SK-N-SH (cell line): ENCODE data around the gene ANO2. TPM values are rescaled to one million over a fixed set of nuclear protein-coding genes. Genes with fewer than 3 reads are reported as not detected.

Source experiments
- CTCF ChIA-PET: fragments of 300-600, 350-600 bp; formaldehyde crosslinking; extraction: SDS; loops from one replicate; lab custom pipeline; 2021; lab: Yijun Ruan, JAX
- POLR2A ChIA-PET: fragments of 350-600 bp; sonication (Branson Sonifier 250); formaldehyde crosslinking; extraction: SDS; loops from one replicate; lab custom pipeline; 2020; ENCODE audit warnings: antibody characterized with exemption, inconsistent platforms; lab: Yijun Ruan, JAX
- DNase-seq: peaks from one replicate; pipeline ENCODE4 v3.0.0; 2012
- H2AFZ ChIP-seq: fragments of 200-600 bp; sonication (generic); 2 replicates; pipeline ENCODE4 v1.8.1; 2016; ENCODE audit warnings: antibody characterized with exemption, mild to moderate bottlenecking, low read depth
- H3F3A ChIP-seq: fragments of 200-600 bp; sonication (generic); replicated peaks from 2 replicates; pipeline ENCODE3; 2016; ENCODE audit warnings: antibody characterized with exemption, mild to moderate bottlenecking; ENCODE audit not compliant: insufficient read depth
- H3K27ac ChIP-seq, 2 experiments: fragments of 200-500 bp in 1 of 2; fragments of 200-600 bp in 1 of 2; sonication (Bioruptor generic) in 1 of 2; sonication (generic), shearing (Covaris generic) in 1 of 2; 2 replicates each; pipeline versions ENCODE4 v1.5.1 to v1.6.1; 2014 to 2016; ENCODE audit warnings: low read depth in 2 of 2, inconsistent platforms in 1 of 2, low read length in 1 of 2, mild to moderate bottlenecking in 1 of 2, mixed read lengths in 1 of 2
- H3K27me3 ChIP-seq: fragments of 200-600 bp; sonication (generic), shearing (Covaris generic); 2 replicates; pipeline ENCODE4 v1.6.1; 2016; ENCODE audit warnings: mixed run types; ENCODE audit not compliant: insufficient read depth
- H3K36me3 ChIP-seq, 2 experiments: fragments of 200-500 bp in 1 of 2; fragments of 200-600 bp in 1 of 2; sonication (Bioruptor generic) in 1 of 2; sonication (generic) in 1 of 2; replicated peaks in 1 of 2; 2 replicates each; pipeline versions ENCODE3 to v1.5.1; 2014 to 2016; ENCODE audit warnings: low read length in 1 of 2, mild to moderate bottlenecking in 1 of 2; ENCODE audit not compliant: insufficient read depth in 2 of 2, control insufficient read depth in 1 of 2
- H3K4me1 ChIP-seq, 2 experiments: fragments of 200-500 bp in 1 of 2; fragments of 200-600 bp in 1 of 2; sonication (Bioruptor generic) in 1 of 2; sonication (generic), shearing (Covaris generic) in 1 of 2; 2 replicates each; pipeline versions ENCODE4 v1.5.1 to v1.6.1; 2014 to 2016; ENCODE audit warnings: low read depth in 1 of 2, low read length in 1 of 2, mixed run types in 1 of 2; ENCODE audit not compliant: insufficient read depth in 2 of 2, control insufficient read depth in 1 of 2
- H3K4me2 ChIP-seq: fragments of 200-600 bp; sonication (generic), shearing (Covaris generic); 2 replicates; pipeline ENCODE4 v1.6.1; 2017; ENCODE audit warnings: mixed run types
- H3K4me3 ChIP-seq, 2 experiments: fragments of 200-500 bp in 1 of 2; fragments of 200-600 bp in 1 of 2; sonication (Bioruptor generic) in 1 of 2; sonication (generic), shearing (Covaris generic) in 1 of 2; 2 replicates each; pipeline versions ENCODE4 v1.5.1 to v1.8.1; 2014 to 2016; ENCODE audit warnings: low read depth in 2 of 2, inconsistent platforms in 1 of 2, low read length in 1 of 2, mild to moderate bottlenecking in 1 of 2, mixed read lengths in 1 of 2, moderate library complexity in 1 of 2
- H3K79me2 ChIP-seq: fragments of 200-600 bp; sonication (generic); 2 replicates; pipeline ENCODE4 v1.8.1; 2017; ENCODE audit warnings: mild to moderate bottlenecking; ENCODE audit not compliant: insufficient read depth
- H3K9ac ChIP-seq: fragments of 200-600 bp; sonication (generic); 2 replicates; pipeline ENCODE4 v1.6.1; 2017; ENCODE audit warnings: mixed run types
- H3K9me2 ChIP-seq: fragments of 200-600 bp; sonication (generic); 2 replicates; pipeline ENCODE4 v1.6.1; 2017; ENCODE audit warnings: mixed run types
- H3K9me3 ChIP-seq: fragments of 200-600 bp; sonication (generic); 2 replicates; pipeline ENCODE4 v1.6.1; 2017; ENCODE audit warnings: mixed run types, mild to moderate bottlenecking, moderate library complexity
- H4K20me1 ChIP-seq: fragments of 200-600 bp; sonication (generic); 2 replicates; pipeline ENCODE4 v1.6.1; 2017; ENCODE audit warnings: mild to moderate bottlenecking, mixed run types; ENCODE audit not compliant: insufficient read depth
- CHD2 ChIP-seq: fragments of 150-350 bp; IDR thresholded peaks from 2 replicates; pipeline ENCODE4 v1.6.1; 2018; ENCODE audit warnings: low read length; ENCODE audit not compliant: partially characterized antibody
- ELF1 ChIP-seq: IDR thresholded peaks from 2 replicates; pipeline ENCODE4 v1.4.0; 2012
- FOXJ3 ChIP-seq: sonication (generic); formaldehyde crosslinking; IDR thresholded peaks from 2 replicates; pipeline ENCODE4 v1.5.1; 2020; ENCODE audit warnings: mild to moderate bottlenecking, missing genetic modification reagents
- FOXM1 ChIP-seq: IDR thresholded peaks from 2 replicates; pipeline ENCODE4 v1.4.0; 2012; ENCODE audit warnings: low read depth, mild to moderate bottlenecking
- GABPA ChIP-seq: IDR thresholded peaks from 2 replicates; pipeline ENCODE4 v1.4.0; 2012; ENCODE audit warnings: low read depth, mild to moderate bottlenecking
- MEF2A ChIP-seq: IDR thresholded peaks from 2 replicates; pipeline ENCODE4 v1.4.0; 2012; ENCODE audit warnings: low read depth, borderline replicate concordance
- MXI1 ChIP-seq: IDR thresholded peaks from 2 replicates; pipeline ENCODE4 v1.6.1; 2012; ENCODE audit warnings: mild to moderate bottlenecking, low read depth, low read length, improper control_type of control experiment
- NRF1 ChIP-seq: IDR thresholded peaks from 2 replicates; pipeline ENCODE4 v1.6.1; 2012; ENCODE audit warnings: low read depth, mild to moderate bottlenecking, low read length
- POLR2AphosphoS5 ChIP-seq: IDR thresholded peaks from 2 replicates; pipeline ENCODE4 v1.6.1; 2012; ENCODE audit warnings: low read depth, low read length
- RCOR1 ChIP-seq: fragments of 150-350 bp; IDR thresholded peaks from 2 replicates; pipeline ENCODE4 v1.6.1; 2017; ENCODE audit warnings: antibody characterized with exemption, low read length
- RFX5 ChIP-seq: IDR thresholded peaks from 2 replicates; pipeline ENCODE4 v1.6.1; 2012; ENCODE audit warnings: mild to moderate bottlenecking, improper control_type of control experiment, low read length
- TAF1 ChIP-seq: IDR thresholded peaks from 2 replicates; pipeline ENCODE4 v1.6.1; 2012; ENCODE audit warnings: low read depth, mild to moderate bottlenecking, low read length, moderate library complexity, borderline replicate concordance
- TCF12 ChIP-seq: IDR thresholded peaks from 2 replicates; pipeline ENCODE4 v1.4.0; 2012
- WGBS: methylation state at CpG from one replicate; pipeline ENCODE4 v1.1.6; 2017; ENCODE audit warnings: low lambda C conversion rate; 5-methylcytosine and 5-hydroxymethylcytosine counted together
- polyA plus RNA-seq, 3 experiments: library from polyadenylated mRNA; depleted of rRNA; stranded (reverse); fragments of >200 nt; gene quantifications; 2 replicates each; pipeline ENCODE4 v1.2.3, GENCODE V29; 2012
- TF ChIP-seq, protein P1 (sequence below): IDR thresholded peaks from 2 replicates; pipeline ENCODE4; 2012
- TF ChIP-seq, protein P2 (sequence below): IDR thresholded peaks from 2 replicates; pipeline ENCODE4 v1.4.0; 2012; ENCODE audit warnings: low read depth
- TF ChIP-seq, protein P3 (sequence below): IDR thresholded peaks from 2 replicates; pipeline ENCODE4 v1.6.1; 2012; ENCODE audit warnings: mild to moderate bottlenecking, low read depth, low read length, moderate library complexity
- TF ChIP-seq, protein P4 (sequence below): IDR thresholded peaks from 2 replicates; pipeline ENCODE4 v1.4.0; 2012; ENCODE audit warnings: low read depth, borderline replicate concordance

The ANO2 gene
- polyA plus RNA-seq, 1 of the 3 experiments (the other 2 are of a cell fraction): not detected

DNA sequence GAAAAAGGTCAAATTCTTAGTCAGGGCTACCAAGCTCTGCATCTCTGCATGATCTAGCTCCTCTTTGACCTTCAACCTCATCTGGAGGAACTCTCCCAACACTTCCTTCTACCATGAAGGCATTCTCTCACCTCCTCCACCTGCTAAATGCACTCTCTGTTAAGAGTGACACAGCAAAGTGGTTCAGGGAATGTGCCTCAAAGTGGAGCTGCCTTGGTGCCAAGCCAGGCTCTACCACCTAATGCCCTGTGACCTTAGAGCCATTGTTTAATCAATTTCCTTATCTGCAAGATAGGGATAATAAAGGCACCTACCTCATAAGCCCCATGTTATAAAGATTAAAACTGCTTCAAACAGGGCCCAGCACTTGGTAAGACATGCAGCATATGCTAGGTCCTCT, 236.7 kb downstream of the ANO2 start (continued):
- no peak for TF ChIP-seq RCOR1
- TF ChIP-seq FOXJ3 (CRISPR knock-in tag): no peak
- TF ChIP-seq RFX5: no peak
- no peak for TF ChIP-seq POLR2AphosphoS5

DNA sequence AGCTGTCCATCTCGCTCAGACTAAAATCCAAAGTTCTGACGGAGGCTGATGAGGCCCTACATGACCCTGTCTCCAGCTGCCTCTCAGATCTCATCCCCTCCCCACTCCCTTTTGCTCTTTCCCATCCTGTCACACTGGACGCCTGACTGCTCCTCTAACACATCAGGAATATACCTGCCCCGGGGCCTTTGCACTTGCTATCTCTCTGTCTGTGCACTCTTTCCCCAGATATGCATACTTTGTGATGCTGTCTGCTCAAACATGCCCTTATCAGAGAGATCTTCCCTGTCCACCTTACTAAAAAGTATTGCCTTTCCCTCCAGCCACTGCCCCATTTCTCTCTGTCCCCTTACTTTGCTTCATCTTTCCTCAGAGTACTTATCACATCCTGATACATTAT, 238.8 kb downstream of the ANO2 start:
- Histone ChIP-seq H3K27me3 (peaks cover 19% of the 10 kb centered on the region; the same call in 1 of the 2 replicates), H3K79me2 (no peaks in the 10 kb centered on the region), H4K20me1 (no peaks in the 10 kb centered on the region), H3K36me3 (no peaks in the 10 kb centered on the region), H3K4me1 (no peaks in the 10 kb centered on the region), H3K9me3 (no peaks in the 10 kb centered on the region), H3K9me2 (no peaks in the 10 kb centered on the region), H3K4me3 (no peak overlapping the region), H3K4me2 (no peak overlapping the region), H2AFZ (no peak overlapping the region), H3K9ac (no peak overlapping the region), H3F3A (no peaks in the 10 kb centered on the region), H3K27ac (no peak overlapping the region)
- WGBS: 4% methylated on average over 4 of the region's 4 CpGs
- ChIA-PET CTCF (no interaction called here), POLR2A (no interaction called here)
- TF ChIP-seq, protein P1, sequence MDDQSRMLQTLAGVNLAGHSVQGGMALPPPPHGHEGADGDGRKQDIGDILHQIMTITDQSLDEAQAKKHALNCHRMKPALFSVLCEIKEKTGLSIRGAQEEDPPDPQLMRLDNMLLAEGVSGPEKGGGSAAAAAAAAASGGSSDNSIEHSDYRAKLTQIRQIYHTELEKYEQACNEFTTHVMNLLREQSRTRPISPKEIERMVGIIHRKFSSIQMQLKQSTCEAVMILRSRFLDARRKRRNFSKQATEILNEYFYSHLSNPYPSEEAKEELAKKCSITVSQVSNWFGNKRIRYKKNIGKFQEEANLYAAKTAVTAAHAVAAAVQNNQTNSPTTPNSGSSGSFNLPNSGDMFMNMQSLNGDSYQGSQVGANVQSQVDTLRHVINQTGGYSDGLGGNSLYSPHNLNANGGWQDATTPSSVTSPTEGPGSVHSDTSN: no peak
- TF ChIP-seq GABPA (no peak), ELF1 (no peak), RCOR1 (no peak), MXI1 (no peak)
- TF ChIP-seq, protein P2, sequence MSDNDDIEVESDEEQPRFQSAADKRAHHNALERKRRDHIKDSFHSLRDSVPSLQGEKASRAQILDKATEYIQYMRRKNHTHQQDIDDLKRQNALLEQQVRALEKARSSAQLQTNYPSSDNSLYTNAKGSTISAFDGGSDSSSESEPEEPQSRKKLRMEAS: no peak
- DNase-seq: no peak

DNA sequence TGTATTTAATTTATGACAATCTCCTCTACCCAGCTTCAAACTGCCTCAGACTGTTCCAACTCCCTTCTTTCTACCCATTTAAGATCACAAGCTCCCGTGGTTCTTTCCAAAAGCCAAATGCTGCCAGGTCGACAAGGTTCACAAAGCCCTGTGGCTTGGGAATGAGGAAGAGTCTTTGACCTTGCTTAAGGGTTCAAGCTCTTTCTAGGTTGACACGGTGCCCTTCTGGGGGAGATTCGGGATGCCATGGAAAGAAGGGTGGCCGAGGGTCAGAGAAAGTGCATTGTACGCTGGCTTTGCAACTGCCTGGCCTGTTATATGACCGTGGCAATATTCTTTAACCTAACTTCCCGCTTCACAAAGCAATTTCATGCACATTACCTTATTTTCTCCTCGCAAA, 239.3 kb downstream of the ANO2 start:
- ChIA-PET CTCF (no interaction called here), POLR2A (no interaction called here)
- Histone ChIP-seq H2AFZ (no peak overlapping the region), H3K27ac (no peak overlapping the region), H3K9me3 (no peaks in the 10 kb centered on the region), H3K79me2 (no peaks in the 10 kb centered on the region), H3K9ac (no peak overlapping the region), H3K4me2 (no peak overlapping the region), H3K9me2 (no peaks in the 10 kb centered on the region), H3F3A (no peaks in the 10 kb centered on the region), H3K4me3 (no peak overlapping the region), H4K20me1 (no peaks in the 10 kb centered on the region)
- WGBS: 2% methylated on average over 9 of the region's 9 CpGs
- TF ChIP-seq MXI1: no peak
- TF ChIP-seq, protein P3, sequence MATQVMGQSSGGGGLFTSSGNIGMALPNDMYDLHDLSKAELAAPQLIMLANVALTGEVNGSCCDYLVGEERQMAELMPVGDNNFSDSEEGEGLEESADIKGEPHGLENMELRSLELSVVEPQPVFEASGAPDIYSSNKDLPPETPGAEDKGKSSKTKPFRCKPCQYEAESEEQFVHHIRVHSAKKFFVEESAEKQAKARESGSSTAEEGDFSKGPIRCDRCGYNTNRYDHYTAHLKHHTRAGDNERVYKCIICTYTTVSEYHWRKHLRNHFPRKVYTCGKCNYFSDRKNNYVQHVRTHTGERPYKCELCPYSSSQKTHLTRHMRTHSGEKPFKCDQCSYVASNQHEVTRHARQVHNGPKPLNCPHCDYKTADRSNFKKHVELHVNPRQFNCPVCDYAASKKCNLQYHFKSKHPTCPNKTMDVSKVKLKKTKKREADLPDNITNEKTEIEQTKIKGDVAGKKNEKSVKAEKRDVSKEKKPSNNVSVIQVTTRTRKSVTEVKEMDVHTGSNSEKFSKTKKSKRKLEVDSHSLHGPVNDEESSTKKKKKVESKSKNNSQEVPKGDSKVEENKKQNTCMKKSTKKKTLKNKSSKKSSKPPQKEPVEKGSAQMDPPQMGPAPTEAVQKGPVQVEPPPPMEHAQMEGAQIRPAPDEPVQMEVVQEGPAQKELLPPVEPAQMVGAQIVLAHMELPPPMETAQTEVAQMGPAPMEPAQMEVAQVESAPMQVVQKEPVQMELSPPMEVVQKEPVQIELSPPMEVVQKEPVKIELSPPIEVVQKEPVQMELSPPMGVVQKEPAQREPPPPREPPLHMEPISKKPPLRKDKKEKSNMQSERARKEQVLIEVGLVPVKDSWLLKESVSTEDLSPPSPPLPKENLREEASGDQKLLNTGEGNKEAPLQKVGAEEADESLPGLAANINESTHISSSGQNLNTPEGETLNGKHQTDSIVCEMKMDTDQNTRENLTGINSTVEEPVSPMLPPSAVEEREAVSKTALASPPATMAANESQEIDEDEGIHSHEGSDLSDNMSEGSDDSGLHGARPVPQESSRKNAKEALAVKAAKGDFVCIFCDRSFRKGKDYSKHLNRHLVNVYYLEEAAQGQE: no peak
- TF ChIP-seq MEF2A: no peak
- no peak for TF ChIP-seq RCOR1
- TF ChIP-seq POLR2AphosphoS5: no peak
- no peak for TF ChIP-seq CHD2
- TF ChIP-seq TCF12: no peak
- TF ChIP-seq FOXM1: no peak
- no peak for TF ChIP-seq NRF1
- TF ChIP-seq, protein P2: no peak
- TF ChIP-seq, protein P4, sequence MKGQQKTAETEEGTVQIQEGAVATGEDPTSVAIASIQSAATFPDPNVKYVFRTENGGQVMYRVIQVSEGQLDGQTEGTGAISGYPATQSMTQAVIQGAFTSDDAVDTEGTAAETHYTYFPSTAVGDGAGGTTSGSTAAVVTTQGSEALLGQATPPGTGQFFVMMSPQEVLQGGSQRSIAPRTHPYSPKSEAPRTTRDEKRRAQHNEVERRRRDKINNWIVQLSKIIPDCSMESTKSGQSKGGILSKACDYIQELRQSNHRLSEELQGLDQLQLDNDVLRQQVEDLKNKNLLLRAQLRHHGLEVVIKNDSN: no peak
- no peak for TF ChIP-seq TAF1
- TF ChIP-seq, all 33 proteins: peak for 0
- Histone ChIP-seq H3K27me3 (peaks cover 19% of the 10 kb centered on the region; the same call in 1 of the 2 replicates), H3K36me3 (no peaks in the 10 kb centered on the region), H3K4me1 (no peaks in the 10 kb centered on the region)
- DNase-seq: no peak
